VCaP (cell line): ENCODE measurements around the gene HSPBP1.

Experiments
- H3K27ac ChIP-seq: fragments of 450-650 bp; 2 replicates; pipeline ENCODE4 v1.5.1; 2017
- CTCF ChIP-seq: fragments of 450-650 bp; conservative IDR thresholded peaks from 2 replicates; pipeline ENCODE4 v1.5.1; 2017; ENCODE audit warnings: mild to moderate bottlenecking, moderate library complexity

HSPBP1 gene

GRCh38 chr19:55270172-55270942 is 9.6 kb downstream of the HSPBP1 start:
- TF ChIP-seq CTCF, result no peak
- no peak overlapping the region for H3K27ac ChIP-seq

GRCh38 chr19:55269299-55269698 is 10.6 kb downstream of the HSPBP1 start:
- no peak overlapping the region for H3K27ac ChIP-seq
- TF ChIP-seq CTCF, result no peak

GRCh38 chr19:55266840-55267239 is 13.1 kb downstream of the HSPBP1 start:
- H3K27ac ChIP-seq, result no peak overlapping the region
- TF ChIP-seq CTCF, result no peak

GRCh38 chr19:55266404-55266803 is 13.5 kb downstream of the HSPBP1 start:
- no peak overlapping the region for H3K27ac ChIP-seq
- TF ChIP-seq CTCF, result no peak

- H3K27ac ChIP-seq, result no peak overlapping the region
- TF ChIP-seq CTCF, result no peak
These were observed 14.1 kb downstream of the HSPBP1 start for GRCh38 chr19:55265723-55266386.

- H3K27ac ChIP-seq, result no peak overlapping the region
- TF ChIP-seq CTCF, result no peak
These were observed 14.7 kb downstream of the HSPBP1 start for GRCh38 chr19:55265173-55265572.

- H3K27ac ChIP-seq, result no peak overlapping the region
- TF ChIP-seq CTCF, result no peak
These were observed 15.4 kb downstream of the HSPBP1 start for GRCh38 chr19:55264531-55264930.
